ENCODE results near the gene PCBP3.
A peak's percentile ranks its signal among the peaks of the same experiment; 100 is the strongest.

PCBP3 gene

DNA sequence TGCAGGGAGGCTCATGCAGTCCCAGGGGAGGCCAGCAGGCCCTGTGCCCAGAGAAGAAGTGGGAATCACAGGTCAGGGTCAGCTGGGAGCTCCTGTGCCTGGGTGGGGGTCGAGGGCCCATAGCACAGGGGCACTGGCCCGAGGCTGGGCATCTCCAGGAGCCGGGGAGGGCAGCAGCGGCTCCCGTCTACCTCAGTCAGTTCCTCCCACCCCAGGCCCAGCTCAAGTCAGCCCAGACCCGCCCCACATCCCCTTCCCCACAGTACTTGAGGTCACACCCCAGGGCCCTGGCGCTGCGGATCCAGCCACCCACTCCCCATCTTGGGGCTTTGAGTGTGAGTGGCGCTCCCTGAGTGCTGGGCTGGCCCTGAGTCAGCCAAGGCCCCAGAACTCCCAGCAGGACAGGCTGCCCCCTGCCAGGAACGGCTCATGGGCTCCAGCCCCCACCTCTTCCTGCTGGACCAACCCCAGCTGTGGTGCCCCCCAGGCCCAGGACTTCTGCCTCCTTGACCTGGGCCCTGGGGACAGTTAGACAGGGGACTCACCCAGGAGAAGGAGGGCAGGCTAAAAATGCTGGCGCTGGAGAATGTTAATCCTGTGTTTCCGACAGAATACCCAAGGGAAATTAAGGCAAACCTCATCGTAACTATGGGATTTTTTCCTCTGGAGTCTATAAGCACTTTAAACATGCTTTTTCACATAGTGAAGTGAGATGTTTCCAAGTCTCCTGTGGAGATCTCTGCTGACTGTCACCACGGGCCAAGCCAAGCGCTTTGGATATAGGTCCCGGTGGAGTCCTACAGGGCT lies 269.3 kb downstream of the PCBP3 start:
- Mint-ChIP-seq H3K9me3 (no peaks in the 10 kb centered on the region), H3K4me1 (peaks cover 26% of the 10 kb centered on the region), H3K4me3 (no peak overlapping the region), H3K36me3 (no peaks in the 10 kb centered on the region), H3K27ac (no peak overlapping the region), H3K27me3 (no peaks in the 10 kb centered on the region)

DNA sequence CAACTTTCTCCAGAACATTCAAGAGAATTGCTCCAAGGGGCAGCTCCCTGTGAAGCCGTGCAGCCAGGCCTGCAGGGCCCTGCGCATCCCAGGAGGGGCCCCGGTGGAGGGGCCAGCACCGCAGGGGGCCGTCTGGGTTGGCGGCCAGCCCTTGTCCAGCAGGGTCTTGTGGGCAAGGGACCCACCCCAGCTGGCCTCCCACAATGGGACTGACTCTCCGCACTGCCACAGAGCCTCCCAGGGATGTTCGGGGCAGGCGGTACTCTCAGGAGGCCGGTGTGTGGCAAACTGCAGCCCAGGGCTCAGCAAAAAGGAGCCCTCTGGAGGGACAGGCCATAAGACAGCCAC lies 269.9 kb downstream of the PCBP3 start:
- H3K27ac Mint-ChIP-seq = no peak overlapping the region
- no peaks in the 10 kb centered on the region for H3K27me3 Mint-ChIP-seq
- no peak overlapping the region for H3K4me3 Mint-ChIP-seq
- H3K4me1 Mint-ChIP-seq = peaks cover 26% of the 10 kb centered on the region
- no peaks in the 10 kb centered on the region for H3K36me3 Mint-ChIP-seq
- no peaks in the 10 kb centered on the region for H3K9me3 Mint-ChIP-seq

DNA sequence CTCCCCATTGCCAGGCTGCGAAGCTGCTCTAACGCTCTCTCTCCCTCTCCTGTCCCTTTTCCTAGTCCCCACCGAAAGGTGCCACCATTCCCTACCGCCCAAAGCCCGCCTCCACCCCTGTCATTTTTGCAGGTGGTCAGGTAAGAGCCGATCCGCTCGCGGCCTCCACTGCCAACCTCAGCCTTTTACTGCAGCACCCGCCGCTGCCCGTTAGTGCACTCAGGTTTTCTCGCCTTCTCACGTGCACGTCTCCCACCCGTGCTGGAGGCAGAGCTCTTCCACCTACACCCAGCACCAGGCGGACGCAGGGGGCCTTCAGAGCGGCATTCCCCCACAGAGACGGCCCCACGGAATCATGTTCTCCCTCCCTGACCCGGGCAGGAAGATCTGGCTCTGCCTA lies 270.4 kb downstream of the PCBP3 start:
- H3K4me3 Mint-ChIP-seq = no peak overlapping the region
- H3K36me3 Mint-ChIP-seq = no peaks in the 10 kb centered on the region
- H3K9me3 Mint-ChIP-seq = no peaks in the 10 kb centered on the region
- no peaks in the 10 kb centered on the region for H3K27me3 Mint-ChIP-seq
- H3K27ac Mint-ChIP-seq = no peak overlapping the region
- peaks cover 26% of the 10 kb centered on the region for H3K4me1 Mint-ChIP-seq

DNA sequence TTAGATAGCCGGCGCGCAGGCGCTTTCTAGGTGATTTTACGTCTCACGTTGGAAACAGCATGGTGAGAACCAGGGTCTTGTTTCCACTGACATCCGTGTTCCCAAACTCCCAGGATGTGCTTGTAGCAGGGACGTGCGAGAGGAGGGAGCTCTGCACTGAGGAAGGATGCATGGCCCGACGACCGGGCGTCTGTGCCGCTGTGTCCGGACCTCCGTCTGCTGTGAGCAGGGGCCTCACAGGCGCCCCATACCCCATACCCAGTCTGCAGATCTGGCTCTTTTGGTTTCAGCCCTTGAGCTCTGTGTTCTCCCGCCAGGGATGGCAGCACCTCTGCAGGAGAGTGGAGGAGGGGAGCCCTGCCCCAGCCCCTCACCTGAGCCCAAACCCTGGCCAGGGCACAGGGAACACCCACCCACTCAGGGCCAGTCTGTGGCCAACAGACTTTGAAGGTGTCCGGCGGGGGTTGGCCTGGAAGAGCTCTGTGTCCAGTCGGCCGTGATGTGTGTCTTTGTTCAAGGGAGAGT lies 270.9 kb downstream of the PCBP3 start:
- no peaks in the 10 kb centered on the region for H3K9me3 Mint-ChIP-seq
- H3K27me3 Mint-ChIP-seq = no peaks in the 10 kb centered on the region

DNA sequence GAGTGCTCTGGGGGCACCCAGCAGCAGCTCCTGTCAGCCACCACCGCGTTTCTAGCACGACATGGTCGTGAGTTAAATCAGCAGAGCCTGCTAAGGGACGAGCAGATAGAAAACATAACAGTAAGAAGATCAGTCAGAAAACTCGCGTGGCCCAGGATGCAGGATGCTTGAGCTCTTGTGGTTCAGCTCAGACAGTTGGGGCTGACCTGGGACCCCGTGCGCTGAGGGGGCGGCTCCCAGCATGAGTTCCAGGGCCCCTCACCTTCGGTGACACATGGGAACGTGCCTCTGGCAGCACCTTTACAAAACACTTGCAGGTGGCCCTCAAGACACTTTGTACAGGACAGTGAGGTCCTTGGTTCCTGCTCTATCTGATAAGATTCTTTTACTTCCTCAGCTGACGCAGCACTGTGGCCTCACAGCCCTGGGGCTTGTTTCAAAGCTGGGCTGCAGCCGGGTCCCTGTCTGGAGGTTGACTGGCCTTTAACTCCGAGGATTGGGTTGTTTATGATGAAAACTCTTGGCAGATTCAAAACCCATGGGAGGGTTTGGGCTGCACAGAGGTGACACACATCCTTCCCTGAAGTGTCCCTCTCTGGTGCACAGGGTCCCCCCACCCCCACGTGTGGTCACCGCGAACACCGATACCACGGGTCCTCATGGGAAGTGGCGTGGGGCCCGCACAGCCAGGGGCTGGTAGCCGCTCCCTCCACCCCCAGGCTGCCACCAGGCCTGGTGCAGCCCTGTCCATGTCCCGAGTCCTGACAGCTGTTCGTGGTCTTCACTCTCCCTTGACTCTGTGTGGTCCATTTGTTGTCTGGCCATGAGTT lies 272.7 kb downstream of the PCBP3 start:
- no peaks in the 10 kb centered on the region for H3K27me3 Mint-ChIP-seq
- no peaks in the 10 kb centered on the region for H3K36me3 Mint-ChIP-seq
- H3K27ac Mint-ChIP-seq = no peak overlapping the region
- peaks cover 26% of the 10 kb centered on the region for H3K4me1 Mint-ChIP-seq
- H3K9me3 Mint-ChIP-seq = no peaks in the 10 kb centered on the region
- H3K4me3 Mint-ChIP-seq = no peak overlapping the region

More for the DNA sequence above, 270.9 kb downstream of the PCBP3 start:
- H3K4me1 Mint-ChIP-seq = peaks cover 26% of the 10 kb centered on the region
- H3K4me3 Mint-ChIP-seq = no peak overlapping the region
- no peaks in the 10 kb centered on the region for H3K36me3 Mint-ChIP-seq
- no peak overlapping the region for H3K27ac Mint-ChIP-seq

DNA sequence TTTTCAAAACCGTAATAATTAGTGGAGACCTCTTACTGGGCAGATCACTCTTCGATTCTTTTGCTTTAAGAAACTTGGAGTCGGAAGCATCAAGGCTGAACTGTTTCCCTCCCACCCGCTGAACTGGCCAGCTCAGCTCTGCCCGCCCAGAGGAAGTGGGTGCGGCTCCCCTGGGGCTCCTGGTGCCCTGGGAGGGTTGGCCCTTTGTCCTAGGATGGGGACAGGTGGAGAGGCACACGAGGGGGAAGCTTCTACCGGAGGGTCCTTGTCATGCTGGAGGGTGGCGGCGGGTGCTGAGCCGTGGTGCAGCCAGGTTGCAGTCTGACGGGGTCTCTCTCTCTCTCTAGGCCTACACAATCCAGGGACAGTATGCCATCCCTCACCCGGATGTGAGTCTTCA lies 273.7 kb downstream of the PCBP3 start:
- Mint-ChIP-seq H3K9me3 (no peaks in the 10 kb centered on the region), H3K36me3 (no peaks in the 10 kb centered on the region), H3K4me3 (no peak overlapping the region), H3K27me3 (no peaks in the 10 kb centered on the region), H3K4me1 (peaks cover 26% of the 10 kb centered on the region), H3K27ac (no peak overlapping the region)

DNA sequence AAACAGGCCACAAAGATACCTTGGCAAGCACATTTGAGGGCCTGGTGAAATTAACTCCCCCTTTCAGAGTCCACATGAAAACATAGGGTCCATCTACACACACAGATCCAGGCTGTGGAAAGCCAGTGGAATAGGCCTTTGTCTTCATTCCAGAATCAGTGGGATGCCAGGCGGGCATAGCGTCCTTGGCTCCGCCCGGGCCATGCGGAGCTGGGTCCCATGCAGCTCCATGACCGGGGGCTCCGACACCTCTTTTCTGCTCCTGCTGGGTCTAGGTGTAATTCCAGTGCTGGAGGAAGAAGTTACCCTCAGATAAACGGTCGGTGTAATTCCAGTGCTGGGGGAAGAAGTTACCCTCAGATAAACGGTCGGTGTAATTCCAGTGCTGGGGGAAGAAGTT lies 274.5 kb downstream of the PCBP3 start:
- H3K4me1 Mint-ChIP-seq = peaks cover 26% of the 10 kb centered on the region
- no peaks in the 10 kb centered on the region for H3K9me3 Mint-ChIP-seq
- H3K27ac Mint-ChIP-seq = no peak overlapping the region
- no peaks in the 10 kb centered on the region for H3K27me3 Mint-ChIP-seq
- H3K4me3 Mint-ChIP-seq = no peak overlapping the region
- no peaks in the 10 kb centered on the region for H3K36me3 Mint-ChIP-seq

DNA sequence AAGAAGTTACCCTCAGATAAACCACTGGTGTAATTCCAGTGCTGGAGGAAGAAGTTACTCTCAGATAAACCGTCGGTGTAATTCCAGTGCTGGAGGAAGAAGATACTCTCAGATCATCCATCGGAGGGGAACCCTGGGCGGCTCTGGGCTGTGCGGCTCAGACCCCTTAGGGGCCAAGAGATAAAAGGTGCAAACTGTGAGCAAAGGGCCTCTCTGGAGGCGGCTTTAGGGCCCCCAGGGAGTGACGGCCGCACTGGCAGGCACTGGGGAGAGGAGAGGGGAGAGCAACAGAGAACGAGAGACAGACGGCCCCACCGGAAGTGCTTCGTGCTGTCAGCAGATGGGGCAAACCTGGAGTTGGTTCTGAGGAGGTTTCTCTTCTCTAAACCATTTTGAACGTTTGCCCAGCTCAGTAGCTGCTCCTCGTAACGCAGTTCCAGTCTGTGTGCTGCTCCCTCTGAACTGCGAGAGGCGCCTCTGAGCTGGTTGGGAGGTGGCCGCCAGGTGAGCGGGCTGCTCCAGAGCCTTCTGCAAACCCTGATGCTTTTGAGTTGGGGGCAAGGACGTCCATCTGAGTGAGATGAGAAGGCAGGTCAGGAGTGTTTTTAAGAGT lies 275.4 kb downstream of the PCBP3 start:
- Mint-ChIP-seq H3K27me3 (no peaks in the 10 kb centered on the region), H3K4me1 (peaks cover 26% of the 10 kb centered on the region), H3K36me3 (no peaks in the 10 kb centered on the region), H3K9me3 (no peaks in the 10 kb centered on the region), H3K4me3 (no peak overlapping the region), H3K27ac (no peak overlapping the region)

DNA sequence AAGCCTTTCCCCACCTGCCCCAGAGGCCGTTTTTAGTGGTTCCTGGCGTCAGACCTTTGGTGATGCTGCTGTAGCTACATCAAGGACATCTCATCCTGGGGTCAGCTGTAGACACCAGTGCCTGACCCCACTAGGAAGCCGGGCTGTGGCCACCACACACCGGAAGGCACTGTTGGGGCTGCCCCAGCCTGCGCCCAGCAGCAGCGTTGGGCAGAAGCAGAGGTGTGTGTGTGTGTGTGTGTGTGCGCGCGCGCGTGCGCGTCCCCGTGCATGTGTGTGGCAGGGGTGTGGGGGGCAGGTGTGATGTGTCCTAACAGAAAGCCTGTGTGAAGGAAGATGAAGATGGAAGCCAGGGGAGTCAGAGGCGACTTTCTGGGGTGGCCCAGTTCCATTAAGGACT lies 276.1 kb downstream of the PCBP3 start:
- no peaks in the 10 kb centered on the region for H3K27me3 Mint-ChIP-seq
- H3K4me1 Mint-ChIP-seq = peaks cover 25% of the 10 kb centered on the region
- no peaks in the 10 kb centered on the region for H3K9me3 Mint-ChIP-seq
- no peaks in the 10 kb centered on the region for H3K36me3 Mint-ChIP-seq
- H3K4me3 Mint-ChIP-seq = no peak overlapping the region
- no peak overlapping the region for H3K27ac Mint-ChIP-seq

DNA sequence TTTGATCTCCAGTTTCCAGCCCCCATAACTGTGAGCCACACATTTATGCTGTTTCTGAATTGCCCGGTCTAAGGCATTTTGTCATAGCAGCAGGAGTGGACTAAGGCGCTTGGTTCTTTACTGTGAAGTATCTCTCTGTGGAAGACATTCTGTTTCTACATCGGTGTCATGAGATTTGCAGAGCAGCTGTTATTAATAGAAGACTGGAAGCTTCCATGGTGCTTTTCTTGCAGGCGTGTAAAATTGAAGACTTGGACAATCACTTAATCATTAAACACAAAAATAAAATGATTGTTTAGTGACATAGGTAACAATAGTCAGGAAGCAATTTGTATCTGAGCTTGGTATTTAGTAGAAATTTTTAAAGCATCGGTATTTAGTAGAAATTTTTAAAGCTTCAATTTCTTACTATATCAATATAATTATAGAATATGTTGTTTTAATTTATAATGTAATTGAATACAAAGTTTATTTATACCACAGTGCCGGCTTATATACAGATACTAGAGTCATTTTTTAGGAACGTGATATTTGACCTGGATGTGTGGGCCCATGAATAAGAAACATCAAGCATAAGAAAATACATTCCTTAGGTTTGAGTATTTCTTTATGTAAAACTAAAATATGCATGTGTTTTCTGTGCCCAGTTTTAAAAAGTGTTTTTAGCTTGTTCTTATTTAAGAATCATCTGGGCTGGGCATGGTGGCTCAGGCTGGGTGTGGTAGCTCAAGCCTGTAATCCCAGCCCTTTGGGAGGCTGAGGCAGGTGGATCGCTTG lies 277.5 kb downstream of the PCBP3 start:
- Mint-ChIP-seq H3K36me3 (no peaks in the 10 kb centered on the region), H3K27me3 (no peaks in the 10 kb centered on the region), H3K4me3 (no peak overlapping the region), H3K4me1 (peaks cover 11% of the 10 kb centered on the region), H3K27ac (no peak overlapping the region), H3K9me3 (no peaks in the 10 kb centered on the region)

DNA sequence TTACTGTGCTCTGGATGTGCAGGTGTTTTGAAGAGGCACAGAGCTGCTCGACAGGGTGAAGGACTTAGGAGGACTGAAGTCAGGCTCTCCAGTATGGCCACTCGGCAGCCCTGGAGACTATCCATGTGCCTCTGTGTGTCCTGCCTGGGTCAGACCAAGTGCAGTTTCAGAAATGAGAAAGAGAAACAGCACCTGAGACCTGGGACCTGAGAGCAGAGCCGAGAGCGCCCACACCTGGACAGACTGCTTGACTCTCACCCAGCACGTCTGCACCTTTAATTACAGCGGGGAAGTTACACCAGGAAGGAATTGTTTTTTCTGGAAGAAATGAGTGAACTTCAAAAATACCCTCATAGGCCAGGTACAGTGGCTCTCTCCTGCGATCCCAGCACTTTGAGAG lies 278.4 kb downstream of the PCBP3 start:
- H3K27me3 Mint-ChIP-seq = no peaks in the 10 kb centered on the region
- no peak overlapping the region for H3K27ac Mint-ChIP-seq
- H3K4me3 Mint-ChIP-seq = no peak overlapping the region
- H3K9me3 Mint-ChIP-seq = no peaks in the 10 kb centered on the region
- peaks cover 14% of the 10 kb centered on the region for H3K4me1 Mint-ChIP-seq
- H3K36me3 Mint-ChIP-seq = no peaks in the 10 kb centered on the region

DNA sequence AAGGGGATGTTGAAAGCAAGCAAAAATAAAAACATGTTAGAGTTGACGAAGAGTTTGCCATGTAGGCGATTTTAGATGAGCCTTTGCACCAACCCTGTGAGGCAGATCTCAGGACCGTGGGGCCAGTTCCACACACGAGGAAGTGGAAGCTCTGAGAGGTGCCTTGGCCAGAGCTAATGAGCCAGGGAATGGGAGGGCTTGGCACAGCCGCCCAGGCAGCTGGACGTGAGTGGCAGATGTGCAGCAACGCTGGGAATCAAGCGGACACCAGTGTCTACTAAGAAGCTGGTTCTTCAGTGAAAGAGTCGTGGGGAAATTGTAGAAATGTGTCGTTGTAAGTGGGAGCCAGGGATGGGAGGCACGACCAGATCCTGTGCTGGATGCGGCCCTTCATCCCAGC lies 279.1 kb downstream of the PCBP3 start:
- Mint-ChIP-seq H3K4me3 (no peak overlapping the region), H3K27me3 (no peaks in the 10 kb centered on the region), H3K36me3 (no peaks in the 10 kb centered on the region), H3K27ac (no peak overlapping the region), H3K4me1 (peaks cover 7% of the 10 kb centered on the region), H3K9me3 (no peaks in the 10 kb centered on the region)

DNA sequence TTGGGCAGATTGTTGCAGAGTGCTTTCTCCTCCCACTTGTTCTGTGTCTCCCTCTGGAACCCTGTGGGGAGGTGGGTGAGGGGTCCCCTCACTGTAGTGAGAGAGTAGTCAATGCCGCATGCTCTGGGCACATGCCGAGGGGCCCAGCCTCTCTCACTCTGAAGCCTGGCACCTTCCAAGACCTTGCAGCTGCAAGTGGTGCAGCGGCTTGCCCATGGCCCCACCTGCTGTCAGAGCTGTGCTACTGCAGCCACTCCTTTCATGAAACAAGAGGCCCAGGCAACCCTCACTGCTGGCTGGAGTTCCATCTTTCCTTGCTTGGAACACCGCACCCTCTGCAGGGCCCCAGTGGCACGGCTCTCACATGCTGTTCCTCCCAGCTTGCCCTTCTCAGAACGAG lies 279.6 kb downstream of the PCBP3 start:
- H3K36me3 Mint-ChIP-seq = no peaks in the 10 kb centered on the region
- H3K4me1 Mint-ChIP-seq = peaks cover 7% of the 10 kb centered on the region
- H3K9me3 Mint-ChIP-seq = no peaks in the 10 kb centered on the region
- no peaks in the 10 kb centered on the region for H3K27me3 Mint-ChIP-seq
- peak overlapping the region; percentile 70 for H3K27ac Mint-ChIP-seq
- peak overlapping the region; percentile 9 for H3K4me3 Mint-ChIP-seq

DNA sequence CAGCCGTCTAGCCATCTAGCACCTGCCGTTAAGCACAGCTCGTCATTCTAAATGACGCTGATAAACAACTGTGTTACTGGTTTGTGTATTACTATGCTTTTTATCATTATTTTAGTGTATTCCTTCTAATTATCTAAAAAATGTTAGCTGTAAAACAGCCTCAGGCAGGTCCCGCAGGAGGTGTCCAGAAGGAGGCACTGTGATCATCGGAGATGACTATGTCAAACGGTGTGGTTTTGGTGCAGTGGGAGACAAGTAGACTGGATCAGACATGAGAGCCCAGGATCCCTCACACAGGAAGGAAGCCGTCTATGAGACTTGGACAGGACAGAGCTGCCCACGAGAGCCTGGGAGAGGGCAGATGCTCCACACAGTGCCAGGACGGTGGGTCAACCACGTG lies 282.8 kb downstream of the PCBP3 start:
- H3K4me3 Mint-ChIP-seq = no peak overlapping the region
- H3K27me3 Mint-ChIP-seq = no peaks in the 10 kb centered on the region
- no peaks in the 10 kb centered on the region for H3K36me3 Mint-ChIP-seq
- peaks cover 7% of the 10 kb centered on the region for H3K4me1 Mint-ChIP-seq
- H3K27ac Mint-ChIP-seq = no peak overlapping the region
- H3K9me3 Mint-ChIP-seq = no peaks in the 10 kb centered on the region

DNA sequence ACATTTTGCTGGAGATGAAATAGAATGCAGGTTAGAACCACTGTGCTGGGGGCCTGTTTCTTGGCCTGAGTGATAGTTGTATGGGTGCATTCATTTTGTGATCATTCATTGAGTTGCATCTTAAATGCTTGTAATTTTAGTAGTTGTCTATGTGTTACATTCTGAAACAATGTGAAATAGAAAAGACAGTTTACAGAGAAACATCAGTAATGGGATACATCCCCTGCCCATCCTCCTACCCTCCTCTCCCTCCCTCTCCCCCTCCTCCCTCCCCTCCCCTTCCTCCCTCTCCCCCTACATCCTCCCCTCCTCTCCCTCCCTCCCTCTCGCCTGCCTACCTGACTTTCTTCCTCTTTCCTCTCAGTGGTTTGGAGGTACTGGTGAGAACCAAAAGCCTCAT lies 283.5 kb downstream of the PCBP3 start:
- H3K9me3 Mint-ChIP-seq = no peaks in the 10 kb centered on the region
- H3K27me3 Mint-ChIP-seq = no peaks in the 10 kb centered on the region
- H3K4me1 Mint-ChIP-seq = peaks cover 7% of the 10 kb centered on the region
- H3K4me3 Mint-ChIP-seq = no peak overlapping the region
- H3K36me3 Mint-ChIP-seq = no peaks in the 10 kb centered on the region
- no peak overlapping the region for H3K27ac Mint-ChIP-seq
